Vagina (tissue), 2 donors: ENCODE data around the gene RAPGEF5.
"Not testable (repeated sequence)": the region's sequence is repeated elsewhere in the genome, so short reads cannot be mapped to it uniquely, and the experiment has no call there.

Source experiments
- CTCF ChIP-seq, 3 experiments: fragments of 450-650 bp in 2 of 3; fragments of 200-600 bp in 1 of 3; sonication (generic) in 1 of 3; IDR thresholded peaks; one replicate each; pipeline ENCODE4 v1.5.1; 2017 to 2019; ENCODE audit warnings: antibody characterized with exemption in 3 of 3, mild to moderate bottlenecking in 2 of 3, moderate library complexity in 2 of 3
- POLR2A ChIP-seq, 2 donors: fragments of 450-650 bp; IDR thresholded peaks; one replicate each; pipeline ENCODE4 v1.6.1; 2017; ENCODE audit warnings: antibody characterized with exemption in 2 of 2, mild to moderate bottlenecking in 2 of 2, moderate library complexity in 2 of 2
- POLR2AphosphoS5 ChIP-seq, 2 donors: sonication (generic); formaldehyde crosslinking; IDR thresholded peaks; one replicate each; pipeline ENCODE4 v1.9.0; 2017; ENCODE audit warnings: antibody characterized with exemption in 2 of 2, mild to moderate bottlenecking in 2 of 2, low read depth in 1 of 2; ENCODE audit not compliant: insufficient read depth in 1 of 2

GRCh38 chr7:22090958-22091525, 265.9 kb downstream of the RAPGEF5 start:
- not testable (repeated sequence) for TF ChIP-seq CTCF (IDR thresholded peaks at IDR 0.05); POLR2AphosphoS5 (IDR thresholded peaks at IDR 0.05; ENCODE audit: insufficient read depth in 1 of 2, low read depth in 1 of 2); POLR2A (IDR thresholded peaks at IDR 0.05)
